HG03565 (cell line): Measurements from ENCODE around the gene SH3GLB2.
"Not testable (repeated sequence)": the region's sequence is repeated elsewhere in the genome, so short reads cannot be mapped to it uniquely, and the experiment has no call there.

ENCODE experiments used
- ATAC-seq: cut with Tn5 transposase; IDR thresholded peaks from one replicate; pipeline ENCODE4 v1.9.1; 2021; ENCODE audit warnings: mild to moderate bottlenecking, moderate library complexity; ENCODE audit not compliant: unreplicated experiment

The SH3GLB2 gene

DNA sequence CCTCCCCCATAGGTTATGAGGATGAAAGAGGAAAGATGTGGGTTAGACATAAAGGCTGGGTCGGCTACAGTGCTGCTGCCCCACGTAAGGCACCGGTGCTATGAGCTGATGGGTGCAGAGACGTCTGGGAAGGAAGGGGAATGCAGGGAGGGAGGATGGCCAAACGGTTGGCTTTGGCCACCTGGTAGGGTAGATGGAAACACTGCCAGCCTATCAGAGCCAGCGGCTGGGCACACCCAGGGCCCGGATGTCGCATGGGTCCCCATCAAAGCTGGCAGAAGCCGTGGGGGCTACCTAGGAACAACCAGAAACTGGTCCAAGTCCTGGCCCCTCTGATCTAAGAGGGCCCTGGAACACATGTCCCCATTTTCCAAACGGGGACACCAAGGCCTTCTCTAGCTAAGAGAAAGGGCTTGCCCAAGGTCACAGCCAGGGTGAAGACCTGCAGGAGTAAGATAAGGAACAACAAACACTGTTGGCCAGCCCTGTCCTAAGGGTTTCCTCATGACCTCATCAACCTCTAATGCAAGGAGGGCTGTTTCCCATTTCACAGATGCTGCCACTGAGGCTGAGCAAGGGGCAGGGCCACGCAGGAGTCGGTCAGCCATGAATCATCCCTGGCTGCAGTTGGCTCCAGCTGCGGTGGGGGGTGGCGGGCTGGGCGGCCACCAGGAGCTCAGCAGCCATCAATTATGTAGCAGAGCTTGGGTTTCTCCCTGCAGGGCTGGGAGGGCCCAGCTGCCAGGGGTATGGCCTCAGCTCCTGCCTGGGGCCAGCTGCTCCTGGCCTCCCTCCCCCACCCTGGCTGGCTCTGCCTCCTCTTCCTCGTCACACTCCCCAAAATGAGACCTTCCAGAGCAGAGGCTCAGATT lies 4.9 kb downstream of the SH3GLB2 start:
- no peak for ATAC-seq

- ATAC-seq: no peak
Measured at GRCh38 chr9:129022037-129022436, 6.1 kb downstream of the SH3GLB2 start.

DNA sequence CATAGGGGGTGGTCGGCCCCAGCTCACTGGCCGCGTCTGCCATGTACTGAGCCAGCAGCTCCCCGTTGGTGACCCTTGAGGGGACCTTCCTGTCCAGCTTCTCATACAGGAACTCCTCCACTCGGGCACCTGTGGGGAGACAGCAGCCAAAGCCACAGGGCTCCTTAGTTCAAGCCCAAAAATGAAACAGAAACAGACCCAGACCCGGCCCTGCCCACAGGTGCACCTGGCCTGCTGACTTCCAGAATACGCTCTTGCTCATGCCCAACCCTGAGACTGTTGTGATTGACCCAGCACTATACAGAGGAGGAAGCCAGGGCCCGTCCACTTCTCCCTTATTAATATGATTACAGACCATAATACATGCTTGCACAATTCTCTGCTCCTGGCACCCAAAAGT lies 7.0 kb downstream of the SH3GLB2 start:
- ATAC-seq: no peak

GRCh38 chr9:129014608-129015007 lies 13.5 kb downstream of the SH3GLB2 start:
- no peak for ATAC-seq

GRCh38 chr9:129014124-129014523 lies 14.0 kb downstream of the SH3GLB2 start:
- no peak for ATAC-seq

GRCh38 chr9:129013674-129014073 lies 14.5 kb downstream of the SH3GLB2 start:
- no peak for ATAC-seq

GRCh38 chr9:129012893-129013448 lies 15.2 kb downstream of the SH3GLB2 start:
- ATAC-seq: no peak

DNA sequence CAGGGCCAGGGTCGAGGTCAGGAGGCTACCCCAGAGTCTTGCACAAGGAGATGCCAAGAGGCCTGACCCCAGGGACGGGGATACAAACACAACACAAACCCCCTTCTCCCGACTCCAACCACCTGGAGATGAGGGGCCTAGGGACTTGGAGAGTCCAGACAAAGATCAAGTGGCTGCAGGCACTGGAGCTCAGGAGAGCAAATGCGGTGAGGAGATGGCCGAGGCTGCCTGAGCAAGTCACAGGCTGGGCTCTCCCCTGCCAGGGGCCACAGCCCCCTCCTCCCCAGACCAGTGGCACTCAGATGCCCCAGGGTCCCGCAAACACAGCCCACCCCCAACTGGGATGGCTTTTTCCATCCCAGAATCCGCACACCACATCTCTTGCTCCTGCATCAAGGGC lies 15.8 kb downstream of the SH3GLB2 start:
- no peak for ATAC-seq

DNA sequence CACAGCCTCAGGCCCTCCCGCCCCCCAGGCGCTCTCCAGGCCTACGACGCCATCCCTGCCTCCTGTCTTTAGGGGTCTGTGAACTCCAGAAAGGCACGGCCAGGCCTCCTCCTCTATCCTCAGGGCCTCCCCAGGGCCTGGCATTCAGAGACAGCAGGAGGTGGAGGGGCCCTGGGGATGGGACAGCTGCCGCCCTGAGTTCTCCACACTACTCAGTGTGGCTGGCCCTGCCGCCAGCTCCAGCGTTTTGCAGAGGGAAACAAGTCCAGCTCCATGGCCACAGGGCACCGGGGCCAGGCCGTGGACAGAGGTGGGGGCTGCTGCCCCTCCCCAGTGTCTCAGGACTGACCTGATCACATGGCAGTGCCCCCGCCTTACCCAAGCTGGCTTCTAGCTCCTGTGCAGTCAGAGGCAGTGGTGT lies 16.4 kb downstream of the SH3GLB2 start:
- no peak for ATAC-seq

DNA sequence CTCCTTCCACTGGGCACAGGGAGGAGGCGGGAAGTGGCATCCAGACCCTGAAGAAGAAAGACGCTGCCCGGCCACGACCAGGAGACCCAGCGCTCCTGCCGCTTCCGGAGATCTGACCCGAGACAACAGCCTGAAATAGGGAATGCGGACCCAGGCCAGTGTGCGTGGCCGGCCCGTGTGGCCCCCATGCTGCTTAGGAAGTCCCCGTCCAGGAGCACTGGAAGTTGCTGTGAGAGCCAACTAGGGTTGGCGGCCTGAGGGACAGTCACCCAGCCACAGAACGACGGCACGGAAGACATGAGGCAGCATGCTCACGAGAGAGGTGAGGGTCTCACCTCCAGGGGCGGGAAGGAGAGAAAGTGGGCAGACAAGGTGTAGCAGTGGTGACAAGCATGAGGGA lies 17.0 kb downstream of the SH3GLB2 start:
- no peak for ATAC-seq

- no peak for ATAC-seq
Measured at GRCh38 chr9:129010267-129010975, 17.7 kb downstream of the SH3GLB2 start.

DNA sequence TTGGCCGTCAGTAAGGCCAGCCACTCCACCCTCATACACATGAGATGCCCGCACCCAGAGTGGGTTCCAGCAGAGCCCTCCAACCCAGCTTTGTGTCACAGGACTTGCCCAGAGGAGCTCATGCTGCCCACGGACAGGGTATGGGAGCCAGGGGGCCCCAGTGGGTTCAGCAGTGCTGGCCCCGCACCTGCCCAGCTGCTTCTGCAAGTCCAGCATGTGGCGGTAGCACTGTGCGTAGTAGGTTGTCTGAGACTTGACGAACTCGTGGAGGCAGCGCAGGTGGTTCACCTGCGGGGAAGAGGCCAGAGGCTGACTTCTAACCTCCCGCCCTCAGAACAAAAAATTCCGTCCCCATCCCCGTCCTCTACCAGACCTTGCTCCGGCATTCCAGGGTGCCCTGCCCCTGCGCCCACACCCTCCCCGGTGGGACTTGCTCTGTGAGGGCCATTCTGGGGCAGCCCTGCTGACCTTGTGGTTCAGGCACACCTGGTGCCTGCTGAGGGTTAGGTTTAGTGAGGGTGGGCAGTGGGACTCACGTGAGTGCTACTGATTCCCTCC lies 18.5 kb downstream of the SH3GLB2 start:
- ATAC-seq: no peak

GRCh38 chr9:129008986-129009583 lies 19.0 kb downstream of the SH3GLB2 start:
- no peak for ATAC-seq

GRCh38 chr9:129008469-129008965 lies 19.6 kb downstream of the SH3GLB2 start:
- ATAC-seq: no peak

GRCh38 chr9:129007766-129008468 lies 20.2 kb downstream of the SH3GLB2 start:
- ATAC-seq: no peak

- no peak for ATAC-seq
Measured at GRCh38 chr9:129007035-129007765, 20.9 kb downstream of the SH3GLB2 start.

DNA sequence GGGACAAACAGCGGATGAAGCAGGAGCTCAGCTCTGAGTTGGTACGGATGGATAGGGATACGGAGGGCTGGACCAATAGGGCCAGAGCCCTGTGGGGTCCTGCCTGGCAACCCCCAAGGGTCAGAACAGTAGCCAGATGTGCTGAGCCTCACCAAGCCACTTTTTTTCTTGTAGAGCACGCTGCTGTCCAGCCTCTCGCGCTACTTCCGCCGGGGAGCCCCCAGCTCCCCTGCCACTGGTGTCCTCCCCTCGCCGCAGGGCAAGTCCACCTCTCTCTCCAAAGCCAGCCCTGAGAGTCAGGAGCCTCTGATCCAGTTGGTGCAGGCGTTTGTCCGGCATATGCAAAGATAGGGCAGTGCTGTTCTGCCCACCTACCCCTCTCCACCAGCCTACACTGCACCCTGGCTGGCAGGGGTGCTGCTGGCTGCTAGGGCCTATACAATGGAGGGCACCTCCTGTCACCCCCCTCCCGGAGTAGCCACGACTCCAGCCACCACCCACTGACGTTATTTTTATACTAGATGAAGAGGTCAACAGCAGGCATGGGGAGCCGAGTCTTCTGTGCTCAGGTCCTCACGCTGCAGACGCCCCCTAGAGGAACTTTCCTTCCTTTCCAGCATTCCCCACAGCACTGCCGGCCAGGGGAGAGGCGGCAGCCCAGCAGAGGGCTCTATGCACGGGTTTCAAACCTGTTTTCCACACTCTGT lies 21.6 kb downstream of the SH3GLB2 start:
- no peak for ATAC-seq

GRCh38 chr9:129005336-129005997 lies 22.7 kb downstream of the SH3GLB2 start:
- ATAC-seq: no peak

DNA sequence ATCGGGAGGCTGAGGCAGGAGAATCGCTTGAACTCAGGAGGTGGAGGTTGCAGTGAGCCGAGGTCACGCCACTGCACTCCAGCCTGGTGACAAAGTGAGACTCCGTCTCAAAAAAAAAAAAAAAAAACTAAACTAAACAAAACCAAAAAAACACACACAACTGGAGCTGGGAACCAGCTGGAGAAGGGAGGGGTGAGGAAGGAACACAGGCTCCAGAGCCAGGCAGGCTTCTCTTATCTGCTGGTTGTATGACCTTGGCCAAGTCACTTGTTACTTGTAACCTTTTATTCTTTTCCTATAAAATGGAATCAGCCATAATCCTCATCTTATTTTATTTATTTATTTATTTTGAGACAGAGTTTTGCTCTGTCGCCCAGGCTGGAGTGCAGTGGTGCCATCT lies 24.0 kb downstream of the SH3GLB2 start:
- not testable (repeated sequence) for ATAC-seq
